ENCODE measurements around the gene TMC6.
A peak's percentile ranks its signal among the peaks of the same experiment; 100 is the strongest.
"Not testable (repeated sequence)": the region's sequence is repeated elsewhere in the genome, so short reads cannot be mapped to it uniquely, and the experiment has no call there.

TMC6 gene

DNA sequence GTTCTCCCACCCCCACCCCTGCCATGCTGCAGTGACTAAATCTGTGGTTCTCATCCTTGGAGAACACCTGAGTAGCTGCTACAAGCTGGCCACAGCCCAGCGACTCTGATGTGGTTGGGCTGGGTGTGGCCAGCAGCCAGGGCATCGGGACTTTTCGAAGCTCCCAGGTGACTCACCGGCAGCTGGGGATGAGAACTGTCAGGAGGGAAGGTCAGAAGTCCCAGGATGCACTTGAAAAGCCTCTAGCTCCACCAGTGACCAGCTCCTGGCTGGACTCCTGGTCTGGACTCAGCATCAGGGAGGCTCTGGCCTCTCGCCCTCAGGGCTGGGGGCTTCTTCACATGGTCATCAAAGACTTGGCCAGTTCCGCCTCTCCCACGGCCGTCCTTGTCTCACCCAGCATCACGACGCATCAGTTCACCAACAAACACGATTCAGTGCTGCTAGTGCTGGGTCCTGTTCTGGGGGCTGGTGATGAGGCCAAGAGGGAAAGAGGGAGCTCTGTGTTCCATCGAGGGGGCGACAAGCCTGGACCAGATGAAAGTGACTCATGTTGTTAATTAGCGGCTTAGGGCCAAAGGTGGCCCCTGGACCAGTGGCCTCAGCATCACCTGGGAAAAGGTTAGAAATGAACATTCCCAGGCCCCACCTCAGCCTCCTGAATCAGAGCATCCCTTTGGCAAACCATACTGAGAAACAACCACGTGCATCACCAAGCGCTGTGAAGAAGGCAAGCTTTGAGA is 13.7 kb upstream of the TMC6 start:
- H3K36me3 ChIP-seq, result peaks cover 30% of the 10 kb centered on the region
- H3K4me1 ChIP-seq (ENCODE audit: control insufficient read depth in 1 of 2, insufficient read depth in 1 of 2, low read depth in 1 of 2, low read length in 1 of 2), result peaks cover 82 to 83% of the 10 kb centered on the region in 2 experiments
- H3K4me3 ChIP-seq (ENCODE audit: low read depth in 1 of 2, low read length in 1 of 2), result no peak overlapping the region
- H3K27me3 ChIP-seq, result no peaks in the 10 kb centered on the region
- H3K9me3 ChIP-seq, result no peaks in the 10 kb centered on the region
- peak overlapping the region; percentile 81 for H3K27ac ChIP-seq
- no peak for TF ChIP-seq CTCF (IDR thresholded peaks at IDR 0.05)

- Histone ChIP-seq H3K4me1 (ENCODE audit: control insufficient read depth in 1 of 2, insufficient read depth in 1 of 2, low read depth in 1 of 2, low read length in 1 of 2) (peaks cover 82 to 83% of the 10 kb centered on the region in 2 experiments), H3K27ac (peak overlapping the region; percentile 81)
Observed at GRCh38 chr17:78141437-78142118, 13.0 kb upstream of the TMC6 start.

GRCh38 chr17:78140169-78141051 is 11.9 kb upstream of the TMC6 start:
- H3K27me3 ChIP-seq, result no peaks in the 10 kb centered on the region
- H3K4me1 ChIP-seq (ENCODE audit: control insufficient read depth in 1 of 2, insufficient read depth in 1 of 2, low read depth in 1 of 2, low read length in 1 of 2), result peaks cover 89 to 90% of the 10 kb centered on the region in 2 experiments
- no peak for TF ChIP-seq CTCF (IDR thresholded peaks at IDR 0.05)
- no peaks in the 10 kb centered on the region for H3K9me3 ChIP-seq
- peak overlapping the region; percentile 81 for H3K27ac ChIP-seq
- H3K4me3 ChIP-seq (ENCODE audit: low read depth in 1 of 2, low read length in 1 of 2), result peak overlapping the region; percentile 46 to 48
- peaks cover 48% of the 10 kb centered on the region for H3K36me3 ChIP-seq

More at GRCh38 chr17:78141437-78142118, 13.0 kb upstream of the TMC6 start:
- no peak for TF ChIP-seq CTCF (IDR thresholded peaks at IDR 0.05)
- H3K4me3 ChIP-seq (ENCODE audit: low read depth in 1 of 2, low read length in 1 of 2), result peak overlapping the region in 1 of 2 experiments; percentile 48
- no peaks in the 10 kb centered on the region for H3K27me3 ChIP-seq
- peaks cover 36% of the 10 kb centered on the region for H3K36me3 ChIP-seq
- H3K9me3 ChIP-seq, result no peaks in the 10 kb centered on the region

GRCh38 chr17:78139861-78140168 is 11.3 kb upstream of the TMC6 start:
- H3K4me1 ChIP-seq (ENCODE audit: control insufficient read depth in 1 of 2, insufficient read depth in 1 of 2, low read depth in 1 of 2, low read length in 1 of 2), result peaks cover 90 to 91% of the 10 kb centered on the region in 2 experiments
- peaks cover 54% of the 10 kb centered on the region for H3K36me3 ChIP-seq
- H3K4me3 ChIP-seq (ENCODE audit: low read depth in 1 of 2, low read length in 1 of 2), result peak overlapping the region in 1 of 2 experiments; percentile 46
- peak overlapping the region; percentile 81 for H3K27ac ChIP-seq
- not testable (repeated sequence) for H3K27me3 ChIP-seq, H3K9me3 ChIP-seq

GRCh38 chr17:78138204-78139060 is 9.9 kb upstream of the TMC6 start:
- Histone ChIP-seq H3K27me3 (no peaks in the 10 kb centered on the region), H3K4me3 (ENCODE audit: low read depth in 1 of 2, low read length in 1 of 2) (peak overlapping the region; percentile 45 to 51), H3K4me1 (ENCODE audit: control insufficient read depth in 1 of 2, insufficient read depth in 1 of 2, low read depth in 1 of 2, low read length in 1 of 2) (peaks cover 90 to 91% of the 10 kb centered on the region in 2 experiments), H3K9me3 (no peaks in the 10 kb centered on the region), H3K27ac (peak overlapping the region; percentile 98), H3K36me3 (peaks cover 67% of the 10 kb centered on the region)
- TF ChIP-seq CTCF (IDR thresholded peaks at IDR 0.05), result no peak
